Measurements from ENCODE around the gene IDUA. TPM values are rescaled to one million over a fixed set of nuclear protein-coding genes. Genes with fewer than 3 reads are reported as not detected.

The IDUA gene
- total and polyA plus RNA-seq, 2 experiments from 2014 or later, result 26.4 to 30.7 TPM

DNA sequence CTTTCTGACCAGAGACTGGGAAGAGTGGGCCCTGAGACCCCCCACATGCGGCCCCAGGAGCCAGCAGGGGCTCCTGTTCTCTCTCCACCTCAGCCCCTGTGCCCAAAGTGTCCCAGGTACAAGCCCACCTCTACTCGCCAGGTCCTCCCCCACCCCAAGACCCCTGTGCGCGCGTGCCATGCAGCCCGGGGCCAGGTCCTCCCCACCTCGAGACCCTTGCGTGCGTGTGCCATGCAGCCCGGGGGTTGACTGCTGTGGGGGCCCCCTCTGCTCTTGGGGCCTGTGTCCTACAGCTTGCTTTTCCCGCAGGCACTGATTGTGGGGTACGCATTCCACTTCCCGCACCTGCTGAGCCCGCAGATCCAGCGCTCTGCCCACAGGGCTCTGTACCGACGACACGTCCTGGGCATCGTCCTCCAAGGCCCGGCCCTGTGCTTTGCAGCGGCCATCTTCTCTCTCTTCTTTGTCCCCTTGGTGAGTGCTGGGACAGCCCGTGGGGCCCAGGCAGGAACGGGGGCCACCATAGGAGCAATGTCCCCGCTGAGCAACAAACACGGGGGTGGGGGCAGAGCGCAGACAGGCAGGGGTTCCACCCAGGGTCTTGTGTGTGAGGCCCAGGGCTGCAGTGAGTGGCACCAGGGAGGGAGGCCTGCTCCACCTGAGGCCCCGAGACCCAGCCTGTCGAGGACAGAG, 33.8 kb upstream of the IDUA start:
- in situ Hi-C loops (cut with MboI), result no loop called here
- H3K36me3 ChIP-seq (ENCODE audit: low read depth), result no peaks in the 10 kb centered on the region
- TF ChIP-seq EZH2 (IDR thresholded peaks at IDR 0.05; ENCODE audit: insufficient read depth, poor library complexity, severe bottlenecking) (no peak), EZH2phosphoT487 (IDR thresholded peaks at IDR 0.05; ENCODE audit: insufficient read depth, low read depth) (no peak)
- H3K4me3 ChIP-seq, result no peak overlapping the region
- no peak overlapping the region for H3K27ac ChIP-seq
- no peak for DNase-seq
- no peaks in the 10 kb centered on the region for H3K4me1 ChIP-seq (ENCODE audit: insufficient read depth)
- 92% methylated on average over 21 to 28 of the region's 28 CpGs for WGBS, 2 experiments (ENCODE audit: low coverage in 1 of 2, low lambda C conversion rate in 2 of 2, missing lambda C conversion rate in 2 of 2)
- no peaks in the 10 kb centered on the region for H3K9me3 ChIP-seq (ENCODE audit: low read depth)
- no peak overlapping the region for H2AFZ ChIP-seq
- H3K9me2 ChIP-seq (ENCODE audit: insufficient read depth), result no peaks in the 10 kb centered on the region
- no peak overlapping the region for H3K4me2 ChIP-seq (ENCODE audit: unreplicated experiment)
- no peaks in the 10 kb centered on the region for H4K20me1 ChIP-seq (ENCODE audit: insufficient read depth)
- no peaks in the 10 kb centered on the region for H3K27me3 ChIP-seq (replicated peaks; ENCODE audit: insufficient read depth)
- H3K9ac ChIP-seq, result no peak overlapping the region
- no peaks in the 10 kb centered on the region; the same call in 1 of the 2 replicates for H3F3A ChIP-seq (ENCODE audit: insufficient read depth)
- H3K79me2 ChIP-seq (ENCODE audit: insufficient read depth), result no peaks in the 10 kb centered on the region

GRCh38 chr4:953574-953915, 33.3 kb upstream of the IDUA start:
- 94 to 97% methylated on average over 13 of the region's 13 CpGs for WGBS, 2 experiments (ENCODE audit: low coverage in 1 of 2, low lambda C conversion rate in 2 of 2, missing lambda C conversion rate in 2 of 2)
- Histone ChIP-seq H2AFZ (no peak overlapping the region), H3K4me3 (no peak overlapping the region), H3K9me3 (ENCODE audit: low read depth) (no peaks in the 10 kb centered on the region), H3K4me2 (ENCODE audit: unreplicated experiment) (no peak overlapping the region), H3K27ac (no peak overlapping the region), H3K9ac (no peak overlapping the region), H3K4me1 (ENCODE audit: insufficient read depth) (no peaks in the 10 kb centered on the region), H3K36me3 (ENCODE audit: low read depth) (no peaks in the 10 kb centered on the region), H3K27me3 (replicated peaks; ENCODE audit: insufficient read depth) (no peaks in the 10 kb centered on the region), H3K79me2 (ENCODE audit: insufficient read depth) (no peaks in the 10 kb centered on the region), H4K20me1 (ENCODE audit: insufficient read depth) (no peaks in the 10 kb centered on the region), H3F3A (ENCODE audit: insufficient read depth) (no peaks in the 10 kb centered on the region; the same call in 1 of the 2 replicates), H3K9me2 (ENCODE audit: insufficient read depth) (no peaks in the 10 kb centered on the region)
- no peak for DNase-seq
- TF ChIP-seq EZH2phosphoT487 (IDR thresholded peaks at IDR 0.05; ENCODE audit: insufficient read depth, low read depth) (no peak), EZH2 (IDR thresholded peaks at IDR 0.05; ENCODE audit: insufficient read depth, poor library complexity, severe bottlenecking) (no peak)
- in situ Hi-C loops (cut with MboI), result no loop called here

- no peak overlapping the region for H3K4me3 ChIP-seq
- no peak overlapping the region for H3K27ac ChIP-seq
- H3K9ac ChIP-seq, result no peak overlapping the region
- H3K27me3 ChIP-seq (replicated peaks; ENCODE audit: insufficient read depth), result no peaks in the 10 kb centered on the region
- H3K79me2 ChIP-seq (ENCODE audit: insufficient read depth), result no peaks in the 10 kb centered on the region
- no peaks in the 10 kb centered on the region for H4K20me1 ChIP-seq (ENCODE audit: insufficient read depth)
- no peak overlapping the region for H2AFZ ChIP-seq
- in situ Hi-C loops (cut with MboI), result no loop called here
- no peak for TF ChIP-seq EZH2phosphoT487 (IDR thresholded peaks at IDR 0.05; ENCODE audit: insufficient read depth, low read depth)
- TF ChIP-seq EZH2 (IDR thresholded peaks at IDR 0.05; ENCODE audit: insufficient read depth, poor library complexity, severe bottlenecking), result no peak
- DNase-seq, result no peak
- H3K9me2 ChIP-seq (ENCODE audit: insufficient read depth), result no peaks in the 10 kb centered on the region
- WGBS, 2 experiments (ENCODE audit: low coverage in 1 of 2, low lambda C conversion rate in 2 of 2, missing lambda C conversion rate in 2 of 2), result 90 to 91% methylated on average over 17 of the region's 17 CpGs
- no peaks in the 10 kb centered on the region for H3K36me3 ChIP-seq (ENCODE audit: low read depth)
- H3K4me2 ChIP-seq (ENCODE audit: unreplicated experiment), result no peak overlapping the region
- no peaks in the 10 kb centered on the region for H3K4me1 ChIP-seq (ENCODE audit: insufficient read depth)
- no peaks in the 10 kb centered on the region; the same call in 1 of the 2 replicates for H3F3A ChIP-seq (ENCODE audit: insufficient read depth)
- H3K9me3 ChIP-seq (ENCODE audit: low read depth), result no peaks in the 10 kb centered on the region
Observed at GRCh38 chr4:954211-955020, 32.4 kb upstream of the IDUA start.

DNA sequence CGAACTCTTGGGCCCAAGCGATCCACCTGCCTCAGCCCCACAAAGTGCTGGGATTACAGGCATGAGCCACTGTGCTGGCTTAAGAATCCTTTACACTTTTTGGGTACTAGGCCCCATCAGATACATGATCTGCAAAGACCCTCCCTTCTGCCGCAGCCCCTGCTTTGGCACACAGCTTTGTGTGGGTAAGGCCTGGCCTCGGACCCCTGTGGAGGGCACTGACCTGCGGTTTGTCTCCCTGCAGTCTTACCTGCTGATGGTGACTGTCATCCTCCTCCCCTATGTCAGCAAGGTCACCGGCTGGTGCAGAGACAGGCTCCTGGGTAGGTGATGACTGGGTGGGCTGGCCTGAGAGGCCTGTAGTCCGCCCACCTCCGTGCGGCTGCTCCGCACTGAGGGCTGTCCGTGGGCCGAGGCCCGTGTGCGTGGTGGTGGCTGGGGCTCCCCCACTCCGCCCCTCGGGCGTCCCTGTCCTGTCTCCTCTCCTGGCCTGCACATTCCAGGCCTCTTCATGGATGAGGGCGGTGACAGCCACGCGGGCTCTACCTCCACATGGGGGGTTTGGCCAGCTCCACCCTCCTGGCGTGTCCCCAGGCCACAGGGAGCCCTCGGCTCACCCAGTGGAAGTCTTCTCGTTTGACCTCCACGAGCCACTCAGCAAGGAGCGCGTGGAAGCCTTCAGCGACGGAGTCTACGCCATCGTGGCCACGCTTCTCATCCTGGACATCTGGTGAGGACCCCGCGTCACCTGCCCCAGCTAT, 31.5 kb upstream of the IDUA start:
- H3F3A ChIP-seq (ENCODE audit: insufficient read depth), result no peaks in the 10 kb centered on the region; the same call in 1 of the 2 replicates
- H2AFZ ChIP-seq, result no peak overlapping the region
- in situ Hi-C loops (cut with MboI), result no loop called here
- H3K79me2 ChIP-seq (ENCODE audit: insufficient read depth), result no peaks in the 10 kb centered on the region
- H3K36me3 ChIP-seq (ENCODE audit: low read depth), result no peaks in the 10 kb centered on the region
- no peaks in the 10 kb centered on the region for H3K9me2 ChIP-seq (ENCODE audit: insufficient read depth)
- WGBS, 2 experiments (ENCODE audit: low coverage in 1 of 2, low lambda C conversion rate in 2 of 2, missing lambda C conversion rate in 2 of 2), result 93 to 94% methylated on average over 28 to 33 of the region's 33 CpGs
- no peak for DNase-seq
- no peak overlapping the region for H3K9ac ChIP-seq
- no peaks in the 10 kb centered on the region for H3K4me1 ChIP-seq (ENCODE audit: insufficient read depth)
- H3K4me2 ChIP-seq (ENCODE audit: unreplicated experiment), result no peak overlapping the region
- H3K4me3 ChIP-seq, result no peak overlapping the region
- H4K20me1 ChIP-seq (ENCODE audit: insufficient read depth), result no peaks in the 10 kb centered on the region
- no peak for TF ChIP-seq EZH2phosphoT487 (IDR thresholded peaks at IDR 0.05; ENCODE audit: insufficient read depth, low read depth)
- no peak for TF ChIP-seq EZH2 (IDR thresholded peaks at IDR 0.05; ENCODE audit: insufficient read depth, poor library complexity, severe bottlenecking)
- no peaks in the 10 kb centered on the region for H3K9me3 ChIP-seq (ENCODE audit: low read depth)
- no peak overlapping the region for H3K27ac ChIP-seq
- no peaks in the 10 kb centered on the region for H3K27me3 ChIP-seq (replicated peaks; ENCODE audit: insufficient read depth)
